Peyer's patch (tissue), 4 donors: ENCODE results near the gene NUFIP1. TPM values are rescaled to one million over a fixed set of nuclear protein-coding genes. Genes with fewer than 3 reads are reported as not detected.

Experiments used
- DNase-seq, 3 donors: peaks; one replicate each; pipeline ENCODE4 v3.0.0-alpha.2; 2017 to 2019
- H3K27ac ChIP-seq, 4 donors: fragments of 200-600 bp; sonication (generic); one replicate each; pipeline ENCODE4 v1.5.1; 2016 to 2019
- H3K27me3 ChIP-seq, 2 donors: fragments of 200-600 bp; sonication (generic); one replicate each; pipeline ENCODE4 v1.5.1; 2019
- H3K36me3 ChIP-seq, 3 donors: fragments of 200-600 bp; sonication (generic); one replicate each; pipeline ENCODE4 v1.5.1; 2016 to 2019
- H3K4me1 ChIP-seq, 4 donors: fragments of 200-600 bp; sonication (generic); one replicate each; pipeline ENCODE4 v1.5.1; 2016 to 2019
- H3K4me3 ChIP-seq, 4 donors: fragments of 200-600 bp; sonication (generic); 1 replicate in 3 of 4; 2 replicates in 1 of 4; pipeline ENCODE4 v1.5.1; 2016 to 2019; ENCODE audit warnings: mild to moderate bottlenecking in 1 of 4
- H3K9me3 ChIP-seq, 4 donors: fragments of 200-600 bp; sonication (generic); one replicate each; pipeline ENCODE4 v1.5.1; 2016 to 2019; ENCODE audit warnings: mild to moderate bottlenecking in 1 of 4
- POLR2A ChIP-seq, 2 donors: fragments of 450-650 bp; IDR thresholded peaks; one replicate each; pipeline ENCODE4 v1.5.1; 2017; ENCODE audit warnings: antibody characterized with exemption in 2 of 2, mild to moderate bottlenecking in 2 of 2, moderate library complexity in 2 of 2
- total RNA-seq, 4 donors: library from RNA; depleted of rRNA; stranded (reverse); fragments of >200 nt; gene quantifications; one replicate each; pipeline ENCODE4 v1.1.0, GENCODE V29; 2016
- TF ChIP-seq, protein P1 (sequence below), 6 experiments: fragments of 450-650 bp in 4 of 6; fragments of 200-600 bp in 2 of 6; sonication (generic) in 1 of 6; IDR thresholded peaks; one replicate each; pipeline ENCODE4 v1.5.1; 2017 to 2019; ENCODE audit warnings: antibody characterized with exemption in 6 of 6, mild to moderate bottlenecking in 3 of 6, moderate library complexity in 1 of 6

The NUFIP1 gene
- total RNA-seq, 4 donors from 2014 or later, result 0.76 to 4.1 (median 2.1) TPM

- no peak for TF ChIP-seq POLR2A (IDR thresholded peaks at IDR 0.05)
- TF ChIP-seq, protein P1, sequence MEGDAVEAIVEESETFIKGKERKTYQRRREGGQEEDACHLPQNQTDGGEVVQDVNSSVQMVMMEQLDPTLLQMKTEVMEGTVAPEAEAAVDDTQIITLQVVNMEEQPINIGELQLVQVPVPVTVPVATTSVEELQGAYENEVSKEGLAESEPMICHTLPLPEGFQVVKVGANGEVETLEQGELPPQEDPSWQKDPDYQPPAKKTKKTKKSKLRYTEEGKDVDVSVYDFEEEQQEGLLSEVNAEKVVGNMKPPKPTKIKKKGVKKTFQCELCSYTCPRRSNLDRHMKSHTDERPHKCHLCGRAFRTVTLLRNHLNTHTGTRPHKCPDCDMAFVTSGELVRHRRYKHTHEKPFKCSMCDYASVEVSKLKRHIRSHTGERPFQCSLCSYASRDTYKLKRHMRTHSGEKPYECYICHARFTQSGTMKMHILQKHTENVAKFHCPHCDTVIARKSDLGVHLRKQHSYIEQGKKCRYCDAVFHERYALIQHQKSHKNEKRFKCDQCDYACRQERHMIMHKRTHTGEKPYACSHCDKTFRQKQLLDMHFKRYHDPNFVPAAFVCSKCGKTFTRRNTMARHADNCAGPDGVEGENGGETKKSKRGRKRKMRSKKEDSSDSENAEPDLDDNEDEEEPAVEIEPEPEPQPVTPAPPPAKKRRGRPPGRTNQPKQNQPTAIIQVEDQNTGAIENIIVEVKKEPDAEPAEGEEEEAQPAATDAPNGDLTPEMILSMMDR (IDR thresholded peaks at IDR 0.05), result no peak
- Histone ChIP-seq H3K27me3 (no peaks in the 10 kb centered on the region), H3K27ac (no peak overlapping the region), H3K4me1 (no peaks in the 10 kb centered on the region), H3K4me3 (no peak overlapping the region), H3K9me3 (no peaks in the 10 kb centered on the region), H3K36me3 (peaks cover 0 to 35% (median 0%) of the 10 kb centered on the region in 3 donors)
- DNase-seq, result no peak
Observed at GRCh38 chr13:45016792-45017425, 27.6 kb upstream of the NUFIP1 start.

- Histone ChIP-seq H3K27ac (no peak overlapping the region), H3K36me3 (peaks cover 0 to 38% (median 0%) of the 10 kb centered on the region in 3 donors), H3K9me3 (no peaks in the 10 kb centered on the region), H3K4me3 (no peak overlapping the region), H3K4me1 (no peaks in the 10 kb centered on the region), H3K27me3 (no peaks in the 10 kb centered on the region)
- DNase-seq, result no peak
- TF ChIP-seq, protein P1 (IDR thresholded peaks at IDR 0.05), result no peak
- TF ChIP-seq POLR2A (IDR thresholded peaks at IDR 0.05), result no peak
Observed at GRCh38 chr13:45015300-45015699, 26.0 kb upstream of the NUFIP1 start.

- Histone ChIP-seq H3K4me1 (no peaks in the 10 kb centered on the region), H3K27me3 (no peaks in the 10 kb centered on the region), H3K27ac (no peak overlapping the region), H3K4me3 (no peak overlapping the region), H3K9me3 (no peaks in the 10 kb centered on the region), H3K36me3 (peaks cover 0 to 44% (median 0%) of the 10 kb centered on the region in 3 donors)
- no peak for TF ChIP-seq POLR2A (IDR thresholded peaks at IDR 0.05)
- TF ChIP-seq, protein P1 (IDR thresholded peaks at IDR 0.05), result no peak
- no peak for DNase-seq
Observed at GRCh38 chr13:45011198-45011597, 21.9 kb upstream of the NUFIP1 start.

DNA sequence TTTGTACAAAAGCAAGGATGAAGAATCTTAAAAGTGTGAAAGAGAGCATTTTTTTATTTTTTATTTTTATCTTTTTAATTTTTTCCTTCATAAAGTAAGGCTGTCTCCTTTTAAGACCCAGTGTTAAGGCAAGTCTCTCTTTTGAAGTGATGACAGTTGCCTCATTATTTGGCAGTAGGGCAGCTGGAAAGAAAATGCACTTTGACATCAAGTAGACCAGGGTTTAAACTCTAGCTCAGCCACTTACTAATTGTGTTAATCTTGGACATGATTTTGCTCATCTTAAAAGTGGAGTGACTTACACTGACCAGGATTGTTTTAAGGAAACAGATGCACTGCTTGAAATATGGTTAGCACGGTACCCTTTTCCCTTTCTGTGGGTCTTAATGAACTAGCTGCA is 18.6 kb upstream of the NUFIP1 start:
- no peak for DNase-seq
- Histone ChIP-seq H3K4me1 (no peaks in the 10 kb centered on the region), H3K4me3 (no peak overlapping the region), H3K27me3 (no peaks in the 10 kb centered on the region), H3K27ac (no peak overlapping the region), H3K9me3 (no peaks in the 10 kb centered on the region), H3K36me3 (peaks cover 0 to 30% (median 0%) of the 10 kb centered on the region in 3 donors)
- TF ChIP-seq, protein P1 (IDR thresholded peaks at IDR 0.05), result no peak
- no peak for TF ChIP-seq POLR2A (IDR thresholded peaks at IDR 0.05)

DNA sequence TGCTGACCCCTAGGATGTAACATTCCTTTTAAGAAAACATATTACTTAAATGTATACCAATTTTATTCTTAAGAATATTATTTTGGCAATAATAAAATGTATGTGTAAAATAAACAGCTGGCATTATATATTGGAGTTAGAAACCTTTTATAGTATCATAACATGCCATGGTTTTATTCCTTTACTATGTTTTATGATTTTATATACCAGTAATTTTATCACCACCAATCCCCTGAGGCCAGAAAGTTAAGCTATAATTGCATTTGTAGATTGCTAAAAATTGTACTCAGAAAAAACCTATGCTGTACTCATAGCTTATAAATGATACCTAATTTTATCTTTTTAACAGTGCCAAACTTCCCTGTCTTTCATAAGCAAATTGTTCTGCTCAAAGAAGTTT is 18.0 kb upstream of the NUFIP1 start:
- no peak overlapping the region for H3K27ac ChIP-seq
- TF ChIP-seq, protein P1 (IDR thresholded peaks at IDR 0.05), result no peak
- no peak for TF ChIP-seq POLR2A (IDR thresholded peaks at IDR 0.05)
- DNase-seq, result no peak
- H3K9me3 ChIP-seq, result no peaks in the 10 kb centered on the region
- H3K4me3 ChIP-seq, result no peak overlapping the region
- H3K4me1 ChIP-seq, result no peaks in the 10 kb centered on the region
- H3K27me3 ChIP-seq, result no peaks in the 10 kb centered on the region
- H3K36me3 ChIP-seq, result peaks cover 0 to 36% (median 0%) of the 10 kb centered on the region in 3 donors
